ENCODE data around the gene PRKAG2.

GRCh38 chr7:151581741-151582140, 295.2 kb downstream of the PRKAG2 start:
- TF ChIP-seq POLR2AphosphoS5 (IDR thresholded peaks at IDR 0.05) (no peak), CTCF (IDR thresholded peaks at IDR 0.05) (no peak)
